WTC11 (cell line): ENCODE data around the gene SOX18. TPM values are rescaled to one million over a fixed set of nuclear protein-coding genes. Genes with fewer than 3 reads are reported as not detected.

Source experiments
- ATAC-seq: fragments of 200-7000 bp; cut with Tn5 transposase; 2 replicates; pipeline ENCODE4 v1.10.0; 2021; ENCODE audit warnings: mild to moderate bottlenecking, moderate library complexity
- CTCF ChIA-PET: fragments of 300-600 bp; sonication (Branson Sonifier 250); formaldehyde crosslinking; loops from one replicate; lab custom pipeline; 2021; ENCODE audit warnings: antibody characterized with exemption; lab: Charles Lee
- POLR2A ChIA-PET: fragments of 350-600 bp; sonication (Branson Sonifier 250); formaldehyde crosslinking; loops from one replicate; lab custom pipeline; 2021; ENCODE audit warnings: antibody characterized with exemption; lab: Charles Lee
- DNase-seq: peaks from one replicate; pipeline ENCODE4 v3.0.0; 2021; ENCODE audit warnings: low spot score
- H3K27ac Mint-ChIP-seq: 2 replicates; pipeline ENCODE4 v1.8.0; 2021; ENCODE audit warnings: mixed read lengths
- H3K27me3 Mint-ChIP-seq: 2 replicates; pipeline ENCODE4 v1.8.0; 2021; ENCODE audit warnings: low read depth, mild to moderate bottlenecking, moderate library complexity, mixed read lengths
- H3K36me3 Mint-ChIP-seq: 2 replicates; pipeline ENCODE4 v1.8.0; 2021; ENCODE audit warnings: mixed read lengths
- H3K4me1 Mint-ChIP-seq: 2 replicates; pipeline ENCODE4 v1.8.0; 2022; ENCODE audit warnings: mixed read lengths
- H3K4me3 Mint-ChIP-seq: 2 replicates; pipeline ENCODE4 v1.8.0; 2021; ENCODE audit warnings: mild to moderate bottlenecking, moderate library complexity, mixed read lengths
- H3K9me3 Mint-ChIP-seq: 2 replicates; pipeline ENCODE4 v1.8.0; 2021; ENCODE audit warnings: mixed read lengths
- AR ChIP-seq: fragments of 250-450 bp; sonication (Bioruptor Pico); IDR thresholded peaks from 2 replicates; pipeline ENCODE4 v1.9.0; 2021; ENCODE audit warnings: mild to moderate bottlenecking
- CDX4 ChIP-seq: fragments of 250-450 bp; sonication (Bioruptor Pico); IDR thresholded peaks from 2 replicates; pipeline ENCODE4 v1.9.0; 2021; ENCODE audit warnings: moderate library complexity, mild to moderate bottlenecking, inconsistent platforms, borderline replicate concordance
- E2F1 ChIP-seq: sonication (generic); formaldehyde crosslinking; IDR thresholded peaks from 2 replicates; pipeline ENCODE4 v1.8.0; 2022; ENCODE audit warnings: mild to moderate bottlenecking, missing genetic modification reagents
- ERG ChIP-seq: fragments of 250-450 bp; sonication (Bioruptor Pico); IDR thresholded peaks from 2 replicates; pipeline ENCODE4 v1.8.0; 2021; ENCODE audit warnings: mild to moderate bottlenecking
- FOXP1 ChIP-seq: sonication (generic); formaldehyde crosslinking; IDR thresholded peaks from 2 replicates; pipeline ENCODE4 v1.8.0; 2022; ENCODE audit warnings: missing genetic modification reagents, mild to moderate bottlenecking, moderate library complexity, borderline replicate concordance
- GTF2I ChIP-seq: fragments of 250-450 bp; sonication (Bioruptor Pico); conservative IDR thresholded peaks from 2 replicates; pipeline ENCODE4 v1.4.0; 2021; ENCODE audit warnings: mild to moderate bottlenecking
- PREB ChIP-seq: sonication (generic); formaldehyde crosslinking; IDR thresholded peaks from 2 replicates; pipeline ENCODE4 v1.8.1; 2022; ENCODE audit warnings: mild to moderate bottlenecking, missing genetic modification reagents, moderate library complexity, borderline replicate concordance
- PRRX2 ChIP-seq: fragments of 250-450 bp; sonication (Bioruptor Pico); IDR thresholded peaks from 2 replicates; pipeline ENCODE4 v1.8.0; 2021; ENCODE audit warnings: mild to moderate bottlenecking
- RORB ChIP-seq: fragments of 250-450 bp; sonication (Bioruptor Pico); IDR thresholded peaks from 2 replicates; pipeline ENCODE4 v1.9.0; 2021; ENCODE audit warnings: mild to moderate bottlenecking
- SP1 ChIP-seq: sonication (generic); formaldehyde crosslinking; conservative IDR thresholded peaks from 2 replicates; pipeline ENCODE4 v1.8.1; 2022; ENCODE audit warnings: missing genetic modification reagents
- USF2 ChIP-seq: sonication (generic); formaldehyde crosslinking; IDR thresholded peaks from 2 replicates; pipeline ENCODE4 v1.8.1; 2023; ENCODE audit warnings: mild to moderate bottlenecking, missing genetic modification reagents, moderate library complexity
- ZBTB21 ChIP-seq: sonication (generic); formaldehyde crosslinking; IDR thresholded peaks from 2 replicates; pipeline ENCODE4 v1.8.1; 2023; ENCODE audit warnings: mild to moderate bottlenecking, missing genetic modification reagents, borderline replicate concordance
- ZNF281 ChIP-seq: sonication (generic); formaldehyde crosslinking; IDR thresholded peaks from 2 replicates; pipeline ENCODE4 v1.8.0; 2023; ENCODE audit warnings: mild to moderate bottlenecking, missing genetic modification reagents
- ZNF416 ChIP-seq: fragments of 250-450 bp; sonication (Bioruptor Pico); IDR thresholded peaks from 2 replicates; pipeline ENCODE4 v1.9.0; 2021; ENCODE audit warnings: mild to moderate bottlenecking, inconsistent platforms
- total RNA-seq: library from RNA; stranded (reverse); gene quantifications from 3 replicates; pipeline ENCODE4 v1.2.3, GENCODE V29; 2021

Gene SOX18
- total RNA-seq, 1 experiment from 2014 or later, result 0.81 TPM

GRCh38 chr20:64047968-64048401 is 1.5 kb downstream of the SOX18 start (continued):
- TF ChIP-seq USF2 (CRISPR knock-in tag) (peak; percentile 70), AR (CRISPR knock-in tag) (no peak), SP1 (0 out of 2 replicates have a peak, but pooled peaks have one; percentile 2), FOXP1 (peak; percentile 27; the same call in 1 of the 2 replicates)

- Mint-ChIP-seq H3K9me3 (no peaks in the 10 kb centered on the region), H3K36me3 (no peaks in the 10 kb centered on the region), H3K27me3 (peaks cover 83% of the 10 kb centered on the region), H3K4me1 (peaks cover 20% of the 10 kb centered on the region), H3K4me3 (no peak overlapping the region), H3K27ac (no peak overlapping the region)
- ATAC-seq (no peak), DNase-seq (no peak)
- ChIA-PET CTCF (interaction anchor here (0.9 to 1.2 kb wide), 4 partner anchors 8 to 73 kb away, joined by 3 to 7 read pairs (median 3); no protein-coding TSS in a partner anchor), POLR2A (interaction anchor here (0.7 kb wide), 1 partner anchor 17 kb away, joined by 3 read pairs; no protein-coding TSS in a partner anchor)
- TF ChIP-seq ZNF281 (CRISPR knock-in tag) (no peak), ERG (CRISPR knock-in tag) (no peak), GTF2I (CRISPR knock-in tag) (no peak), RORB (no peak), ZBTB21 (CRISPR knock-in tag) (no peak), CDX4 (CRISPR knock-in tag) (no peak)
These were observed 2.4 kb downstream of the SOX18 start for GRCh38 chr20:64047046-64047389.

- peaks cover 84% of the 10 kb centered on the region for H3K27me3 Mint-ChIP-seq
- peaks cover 20% of the 10 kb centered on the region for H3K4me1 Mint-ChIP-seq
- CTCF ChIA-PET, result interaction anchor here (0.7 to 2.5 kb wide), 5 partner anchors 9 to 75 kb away, joined by 3 to 16 read pairs (median 3); partner anchors contain the start of gene LKAAEAR1
- H3K9me3 Mint-ChIP-seq, result no peaks in the 10 kb centered on the region
- POLR2A ChIA-PET, result no interaction called here
- DNase-seq, result no peak
- no peaks in the 10 kb centered on the region for H3K36me3 Mint-ChIP-seq
- no peak for ATAC-seq
- H3K4me3 Mint-ChIP-seq, result no peak overlapping the region
- no peak for TF ChIP-seq E2F1 (CRISPR knock-in tag)
- no peak for TF ChIP-seq GTF2I (CRISPR knock-in tag)
- TF ChIP-seq ZNF416 (CRISPR knock-in tag), result no peak
- no peak for TF ChIP-seq PRRX2 (CRISPR knock-in tag)
- no peak for TF ChIP-seq PREB (CRISPR knock-in tag)
- no peak overlapping the region for H3K27ac Mint-ChIP-seq
These were observed 4.0 kb downstream of the SOX18 start for GRCh38 chr20:64045346-64046011.
